Activated CD4-positive, alpha-beta T cell treated with anti-CD3 and anti-CD28 coated beads, Interleukin-2, Interleukin-4, amounts not matched to agents 100 ng/mL and 50 ng/mL, durations not matched to agents 16 hours and 8 hours (primary cell): ENCODE measurements around the gene SMAD6.
A peak's percentile ranks its signal among the peaks of the same experiment; 100 is the strongest.

ENCODE experiments used
- DNase-seq: peaks from one replicate; pipeline ENCODE4 v3.0.0-alpha.2; 2020; ENCODE audit warnings: low spot score

SMAD6 gene

GRCh38 chr15:66702035-66702786, at the start of gene SMAD6:
TSS of gene SMAD6 (plus strand) at chr15:66702236. CDS start at chr15:66703259, 1,023 bp downstream.
- peak; percentile 81 for DNase-seq

- no peak for DNase-seq
These were observed 49.2 kb upstream of the SMAD6 start for GRCh38 chr15:66652806-66653205.

DNA sequence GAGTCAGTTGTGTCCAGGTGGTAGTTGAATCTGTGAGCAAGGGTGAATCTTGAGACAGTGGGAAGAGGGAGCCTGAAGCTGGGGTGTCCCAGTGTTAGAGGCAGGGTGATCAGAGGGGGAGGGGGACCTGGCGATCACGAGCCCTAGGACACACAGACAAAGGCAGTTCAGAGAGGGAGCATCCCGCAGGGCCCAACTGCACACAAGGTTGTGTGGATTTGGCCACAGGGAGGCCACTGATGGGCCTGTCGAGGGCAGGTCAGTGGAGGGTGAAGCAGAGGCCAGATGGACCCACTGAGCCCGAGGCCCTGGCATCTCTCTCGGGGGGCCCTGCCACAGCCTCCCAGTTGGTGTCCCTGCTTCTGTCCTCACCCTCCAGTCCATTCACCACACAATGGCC, 48.6 kb upstream of the SMAD6 start:
- DNase-seq: no peak

DNA sequence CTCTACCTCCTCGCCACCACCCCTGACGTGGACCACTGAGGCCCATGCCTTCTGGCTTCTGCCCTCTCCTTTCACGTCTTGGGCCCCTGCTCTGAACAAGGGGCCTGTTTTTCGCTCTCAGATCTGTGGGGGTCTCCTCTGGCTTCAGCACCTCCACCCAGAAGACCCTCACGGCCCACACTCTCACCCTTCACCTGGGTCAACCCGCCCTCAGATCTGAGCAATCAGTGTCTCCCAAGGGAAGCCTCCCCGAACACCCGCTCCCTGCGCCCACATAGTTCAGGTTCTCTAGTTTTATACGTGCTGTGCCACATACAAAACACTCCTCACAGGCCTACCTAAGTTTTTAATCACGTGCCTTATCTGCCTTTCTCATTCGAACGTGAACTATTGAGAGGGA, 48.2 kb upstream of the SMAD6 start:
- no peak for DNase-seq

DNA sequence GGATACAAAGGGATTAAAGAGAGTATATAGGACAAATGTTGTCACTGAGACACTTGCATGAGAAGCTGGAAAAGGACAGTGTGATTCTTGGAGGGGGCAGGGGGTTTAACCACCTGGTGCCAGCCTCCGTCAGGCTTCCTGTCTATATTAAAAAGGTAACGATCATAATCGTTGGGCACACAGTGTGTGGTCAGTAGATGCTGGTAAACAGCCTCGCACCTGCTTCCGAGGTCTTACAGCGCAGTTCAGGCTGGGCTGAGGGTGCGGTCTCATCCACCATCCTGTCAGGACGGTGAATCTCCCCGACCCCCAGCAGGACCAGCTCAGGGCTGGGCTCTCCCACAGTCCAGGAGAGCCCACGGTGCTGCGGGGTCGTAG, 47.7 kb upstream of the SMAD6 start:
- no peak for DNase-seq

DNA sequence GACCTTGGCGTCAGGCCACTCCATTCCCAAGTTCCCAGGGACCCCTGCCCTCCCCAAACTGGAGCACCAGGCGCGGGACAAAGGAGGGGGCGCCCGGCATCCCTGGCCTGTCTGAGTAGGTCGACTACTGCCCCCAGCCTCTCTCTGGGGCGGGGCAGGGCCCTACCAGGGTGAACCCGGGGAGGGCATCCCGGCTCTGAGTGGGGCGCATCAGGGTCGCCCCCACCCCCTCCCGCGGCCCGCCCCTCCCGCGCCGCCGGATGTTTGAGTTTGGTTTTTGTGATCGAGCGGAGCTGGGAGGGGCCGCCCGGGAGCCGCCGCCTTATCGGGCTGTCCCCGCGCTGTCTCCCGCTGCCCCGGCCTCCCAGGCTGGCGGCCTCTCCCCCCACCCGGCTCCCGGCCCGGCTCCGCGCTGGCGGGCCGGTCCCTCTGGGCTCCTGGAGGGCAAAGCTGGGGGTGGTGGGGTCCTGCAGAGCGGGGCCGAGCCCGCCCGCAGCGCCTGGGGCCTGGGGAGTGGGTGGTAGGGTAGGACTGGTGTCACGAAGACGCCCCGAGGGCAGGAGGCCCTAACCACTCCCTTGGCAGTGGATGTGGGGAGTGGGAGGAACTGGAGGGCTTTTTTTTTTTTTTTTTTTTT, 47.2 kb upstream of the SMAD6 start:
- peak; percentile 4 for DNase-seq

GRCh38 chr15:66655511-66655910, 46.5 kb upstream of the SMAD6 start:
- no peak for DNase-seq

DNA sequence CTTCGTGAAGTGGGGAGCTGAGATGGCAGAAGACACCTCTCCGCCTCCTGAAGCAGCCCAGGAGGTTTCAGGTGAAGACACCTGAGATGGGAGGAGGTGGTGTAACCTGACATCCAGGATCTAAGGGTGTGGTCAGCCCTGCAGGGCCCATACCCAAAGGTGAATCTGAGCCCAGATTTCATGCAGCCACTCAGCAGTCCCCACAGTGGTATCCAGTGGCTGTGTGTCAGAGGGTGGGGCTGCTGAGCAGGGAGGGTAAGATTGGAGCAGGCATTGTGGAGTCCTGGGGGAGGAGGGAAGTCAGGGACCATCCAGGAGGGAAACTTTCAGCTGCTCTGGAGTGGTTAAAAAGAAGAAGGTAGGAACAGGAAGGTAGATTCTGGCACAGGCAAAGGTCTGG, 46.0 kb upstream of the SMAD6 start:
- no peak for DNase-seq

DNA sequence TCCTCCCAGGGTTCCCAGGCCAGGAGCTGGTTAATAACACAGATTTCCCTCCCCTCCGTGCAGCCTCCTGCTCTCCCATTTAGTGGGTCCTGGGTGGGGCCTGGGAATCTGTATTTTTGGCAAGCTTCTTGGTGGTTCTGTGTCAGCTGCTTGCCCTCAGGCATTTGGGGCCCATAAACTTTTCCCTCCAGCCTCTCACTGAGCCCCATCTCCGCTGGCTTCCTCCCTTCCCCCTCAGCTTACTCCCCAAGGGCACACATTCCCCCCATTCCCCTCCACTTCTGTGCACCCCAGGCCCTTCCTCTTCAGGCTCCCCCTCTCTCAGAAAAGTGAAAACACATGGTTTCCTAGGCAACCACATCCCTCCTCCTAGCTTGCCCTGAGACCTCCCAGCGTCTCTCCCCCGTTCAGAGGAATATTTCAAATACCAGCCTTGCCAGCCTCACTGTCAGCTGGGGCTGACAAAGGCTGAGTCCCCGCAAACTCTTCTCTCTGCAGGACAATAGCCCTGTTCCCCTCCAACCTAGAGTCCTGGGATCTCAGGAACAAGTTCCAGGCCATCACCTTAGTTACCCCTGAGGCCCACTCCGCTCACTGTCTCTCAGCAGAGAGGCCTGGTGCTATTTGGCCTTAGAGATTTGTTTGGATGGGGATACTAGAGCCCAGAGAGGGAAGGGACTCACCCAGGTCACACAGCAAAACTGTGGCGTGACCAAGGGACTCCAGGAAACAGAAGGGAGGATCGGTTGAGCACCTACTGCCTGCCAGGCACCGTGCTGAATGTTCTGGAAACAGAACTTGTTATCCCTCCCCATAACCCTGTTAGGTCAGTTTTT, 44.6 kb upstream of the SMAD6 start:
- DNase-seq: no peak

DNA sequence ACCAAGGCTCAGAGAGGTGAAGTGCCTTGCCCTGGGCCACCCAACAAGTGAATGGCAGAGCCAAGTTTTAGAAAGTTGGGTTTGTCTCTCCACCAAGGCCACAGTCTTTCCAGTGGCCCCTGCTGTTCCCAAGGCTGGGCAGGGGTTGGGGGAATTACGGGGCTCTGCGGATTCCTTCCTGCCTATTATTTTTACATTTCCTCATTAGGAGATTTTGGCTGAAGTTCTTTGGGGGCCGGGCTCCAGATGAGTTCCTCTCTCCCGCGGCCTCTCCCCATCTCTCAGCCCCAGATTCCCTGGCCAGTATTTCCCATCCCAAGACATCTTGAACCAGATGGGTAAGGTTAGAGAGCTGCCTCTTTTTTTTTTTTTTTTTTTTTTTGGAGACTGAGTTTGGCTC, 44.0 kb upstream of the SMAD6 start:
- no peak for DNase-seq

- no peak for DNase-seq
These were observed 43.2 kb upstream of the SMAD6 start for GRCh38 chr15:66658855-66659254.

- no peak for DNase-seq
These were observed 42.7 kb upstream of the SMAD6 start for GRCh38 chr15:66659384-66659783.

GRCh38 chr15:66661432-66662096, 40.5 kb upstream of the SMAD6 start:
- no peak for DNase-seq

DNA sequence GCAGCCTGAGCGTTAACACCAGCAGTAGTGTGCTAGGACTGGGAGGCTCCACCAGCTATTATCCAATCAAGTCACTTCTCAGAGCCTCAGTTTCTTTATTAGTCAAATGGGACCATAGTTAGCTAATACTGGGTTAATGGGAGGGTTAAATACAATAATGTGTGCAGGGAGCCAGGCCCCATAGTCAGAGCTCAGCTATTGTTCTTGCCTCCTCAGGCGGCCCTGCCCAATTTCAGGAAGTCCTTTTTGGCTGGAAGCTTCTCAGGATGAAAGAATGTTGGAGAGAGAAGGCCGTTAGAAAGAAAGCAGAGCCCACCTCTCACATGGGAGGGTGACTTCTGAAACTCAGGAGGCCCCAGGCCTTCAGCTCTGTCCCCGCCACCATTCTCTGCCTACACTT, 39.5 kb upstream of the SMAD6 start:
- DNase-seq: no peak

DNA sequence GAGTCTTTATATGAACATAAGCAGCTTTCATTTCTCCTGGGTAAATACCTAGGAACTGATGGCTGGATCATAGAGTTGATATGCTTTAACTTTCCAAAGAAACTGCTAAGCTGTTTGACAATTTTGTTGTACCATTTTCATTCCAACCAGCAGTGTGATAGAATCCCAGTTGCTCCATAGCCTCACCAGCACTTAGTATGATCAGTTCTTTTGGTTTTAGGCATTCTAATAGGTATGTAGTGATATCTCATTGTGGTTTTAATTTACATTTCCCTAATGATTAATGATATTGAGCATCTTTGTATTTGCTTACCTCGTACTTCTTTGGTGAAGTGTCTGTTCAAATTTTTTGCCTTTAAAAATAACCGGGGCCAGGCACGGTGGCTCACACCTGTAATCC, 38.4 kb upstream of the SMAD6 start:
- DNase-seq: no peak

GRCh38 chr15:66670175-66670574, 31.9 kb upstream of the SMAD6 start:
- no peak for DNase-seq

GRCh38 chr15:66670762-66671580, 31.1 kb upstream of the SMAD6 start:
- no peak for DNase-seq

DNA sequence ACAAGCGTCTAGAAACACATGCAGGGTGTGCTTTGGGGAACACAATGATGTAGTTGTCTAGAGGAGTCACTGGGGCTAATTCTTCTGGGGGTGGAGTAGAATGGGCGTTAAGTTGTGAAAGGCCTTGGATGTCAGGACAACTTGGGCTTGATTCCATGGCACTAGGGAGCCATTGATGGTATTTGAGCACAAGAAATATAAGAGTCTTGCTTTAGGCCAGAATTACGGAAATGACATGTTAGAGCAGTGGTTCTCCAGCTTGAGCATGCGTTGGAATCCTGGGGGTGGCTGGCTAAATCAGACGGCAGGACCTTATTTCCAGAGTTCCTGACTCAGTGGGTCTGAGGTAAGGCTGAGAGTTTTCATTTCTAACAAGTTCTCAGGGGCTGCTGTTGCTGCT, 29.2 kb upstream of the SMAD6 start:
- no peak for DNase-seq

- DNase-seq: peak; percentile 27
These were observed 28.4 kb upstream of the SMAD6 start for GRCh38 chr15:66673410-66674322.

- DNase-seq: no peak
These were observed 27.3 kb upstream of the SMAD6 start for GRCh38 chr15:66674756-66675155.

GRCh38 chr15:66675446-66675845, 26.6 kb upstream of the SMAD6 start:
- no peak for DNase-seq
